Measurements from ENCODE around the gene HIVEP3.

Gene HIVEP3

GRCh38 chr1:41647221-41648135 is 271.2 kb downstream of the HIVEP3 start:
- no peak overlapping the region for H3K27ac ChIP-seq (replicated peaks)
- no peak overlapping the region for H3K4me3 ChIP-seq (replicated peaks; ENCODE audit: insufficient read depth, low read length)
- H3K27me3 ChIP-seq (ENCODE audit: insufficient read depth, poor library complexity, severe bottlenecking) = no peaks in the 10 kb centered on the region
- DNase-seq (ENCODE audit: low read depth in 1 of 2, low spot score in 1 of 2) = no peak
- TF ChIP-seq SPI1 (IDR thresholded peaks at IDR 0.05; ENCODE audit: borderline replicate concordance, low read depth) = no peak
- TF ChIP-seq, protein P1, sequence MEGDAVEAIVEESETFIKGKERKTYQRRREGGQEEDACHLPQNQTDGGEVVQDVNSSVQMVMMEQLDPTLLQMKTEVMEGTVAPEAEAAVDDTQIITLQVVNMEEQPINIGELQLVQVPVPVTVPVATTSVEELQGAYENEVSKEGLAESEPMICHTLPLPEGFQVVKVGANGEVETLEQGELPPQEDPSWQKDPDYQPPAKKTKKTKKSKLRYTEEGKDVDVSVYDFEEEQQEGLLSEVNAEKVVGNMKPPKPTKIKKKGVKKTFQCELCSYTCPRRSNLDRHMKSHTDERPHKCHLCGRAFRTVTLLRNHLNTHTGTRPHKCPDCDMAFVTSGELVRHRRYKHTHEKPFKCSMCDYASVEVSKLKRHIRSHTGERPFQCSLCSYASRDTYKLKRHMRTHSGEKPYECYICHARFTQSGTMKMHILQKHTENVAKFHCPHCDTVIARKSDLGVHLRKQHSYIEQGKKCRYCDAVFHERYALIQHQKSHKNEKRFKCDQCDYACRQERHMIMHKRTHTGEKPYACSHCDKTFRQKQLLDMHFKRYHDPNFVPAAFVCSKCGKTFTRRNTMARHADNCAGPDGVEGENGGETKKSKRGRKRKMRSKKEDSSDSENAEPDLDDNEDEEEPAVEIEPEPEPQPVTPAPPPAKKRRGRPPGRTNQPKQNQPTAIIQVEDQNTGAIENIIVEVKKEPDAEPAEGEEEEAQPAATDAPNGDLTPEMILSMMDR (IDR thresholded peaks at IDR 0.05; ENCODE audit: insufficient read depth, low read length) = no peak
- no peak for TF ChIP-seq REST (IDR thresholded peaks at IDR 0.05; ENCODE audit: insufficient replicate concordance, low read depth)
- no peak for TF ChIP-seq GABPA (IDR thresholded peaks at IDR 0.05; ENCODE audit: low read depth)
- no peak for TF ChIP-seq POLR2AphosphoS5 (IDR thresholded peaks at IDR 0.05; ENCODE audit: low read depth)

DNA sequence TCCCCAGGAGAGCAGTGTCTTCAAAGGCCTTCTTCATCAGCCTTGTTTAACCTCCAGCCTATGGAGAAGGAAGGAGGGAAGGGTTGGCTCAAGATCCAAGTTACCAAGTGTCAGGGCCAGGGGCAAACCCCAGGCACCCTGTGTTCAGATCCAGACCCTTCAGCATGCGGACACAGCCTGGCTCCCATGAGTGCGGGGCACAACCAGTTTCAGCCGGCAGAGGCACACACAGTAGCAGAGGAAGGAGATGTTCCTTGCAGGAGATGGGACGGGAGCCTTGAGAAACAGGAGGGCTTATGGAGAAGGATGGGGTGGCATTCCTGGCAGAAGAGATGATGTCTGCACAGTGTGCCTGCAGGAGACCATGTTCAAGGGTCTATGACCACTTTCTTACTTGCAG is 272.5 kb downstream of the HIVEP3 start:
- Histone ChIP-seq H3K27me3 (ENCODE audit: insufficient read depth, poor library complexity, severe bottlenecking) (no peaks in the 10 kb centered on the region), H3K4me3 (replicated peaks; ENCODE audit: insufficient read depth, low read length) (no peak overlapping the region), H3K27ac (replicated peaks) (no peak overlapping the region)
- no peak for DNase-seq (ENCODE audit: low read depth in 1 of 2, low spot score in 1 of 2)
- TF ChIP-seq REST (IDR thresholded peaks at IDR 0.05; ENCODE audit: insufficient replicate concordance, low read depth) (no peak), GABPA (IDR thresholded peaks at IDR 0.05; ENCODE audit: low read depth) (no peak), SPI1 (IDR thresholded peaks at IDR 0.05; ENCODE audit: borderline replicate concordance, low read depth) (no peak), POLR2AphosphoS5 (IDR thresholded peaks at IDR 0.05; ENCODE audit: low read depth) (no peak)
- TF ChIP-seq, protein P1 (IDR thresholded peaks at IDR 0.05; ENCODE audit: insufficient read depth, low read length) = no peak

- Histone ChIP-seq H3K4me3 (replicated peaks; ENCODE audit: insufficient read depth, low read length) (no peak overlapping the region), H3K27me3 (ENCODE audit: insufficient read depth, poor library complexity, severe bottlenecking) (no peaks in the 10 kb centered on the region), H3K27ac (replicated peaks) (no peak overlapping the region)
- no peak for DNase-seq (ENCODE audit: low read depth in 1 of 2, low spot score in 1 of 2)
- TF ChIP-seq, protein P1 (IDR thresholded peaks at IDR 0.05; ENCODE audit: insufficient read depth, low read length) = no peak
- TF ChIP-seq POLR2AphosphoS5 (IDR thresholded peaks at IDR 0.05; ENCODE audit: low read depth) (no peak), GABPA (IDR thresholded peaks at IDR 0.05; ENCODE audit: low read depth) (no peak), SPI1 (IDR thresholded peaks at IDR 0.05; ENCODE audit: borderline replicate concordance, low read depth) (no peak), REST (IDR thresholded peaks at IDR 0.05; ENCODE audit: insufficient replicate concordance, low read depth) (no peak)
Observed at GRCh38 chr1:41645062-41645461, 273.7 kb downstream of the HIVEP3 start.
